ENCODE measurements around the gene NBL1.

The NBL1 gene

GRCh38 chr1:19696820-19697219, 52.7 kb downstream of the NBL1 start:
- no peaks in the 10 kb centered on the region for H3K36me3 ChIP-seq (ENCODE audit: control insufficient read depth, low read length)
- H3K9me2 ChIP-seq (replicated peaks; ENCODE audit: control insufficient read depth, low read length) = no peaks in the 10 kb centered on the region
- no peak overlapping the region for H3K27ac ChIP-seq (ENCODE audit: low read depth, low read length)
- no peaks in the 10 kb centered on the region for H3K9me3 ChIP-seq (ENCODE audit: control insufficient read depth, insufficient read depth, low read length)
- TF ChIP-seq EZH2phosphoT487 (IDR thresholded peaks at IDR 0.05; ENCODE audit: borderline replicate concordance, low read length) (no peak), CTCF (IDR thresholded peaks at IDR 0.05; ENCODE audit: low read depth, low read length, poor library complexity, severe bottlenecking) (no peak)
- H3K27me3 ChIP-seq (ENCODE audit: control insufficient read depth, low read length) = no peaks in the 10 kb centered on the region
- no peak overlapping the region for H3K4me2 ChIP-seq (ENCODE audit: low read length)
- H3K4me1 ChIP-seq (ENCODE audit: control insufficient read depth, low read length) = peaks cover 10% of the 10 kb centered on the region
- H3K79me2 ChIP-seq (ENCODE audit: control insufficient read depth, low read length) = no peaks in the 10 kb centered on the region
- no peaks in the 10 kb centered on the region for H3F3A ChIP-seq (ENCODE audit: control insufficient read depth, insufficient read depth)
- H3K4me3 ChIP-seq (ENCODE audit: low read length) = no peak overlapping the region
- no peaks in the 10 kb centered on the region for H4K20me1 ChIP-seq (ENCODE audit: control insufficient read depth, insufficient read depth, low read depth, low read length)

GRCh38 chr1:19698181-19698580, 54.1 kb downstream of the NBL1 start:
- H3K27ac ChIP-seq (ENCODE audit: low read depth, low read length) = no peak overlapping the region

GRCh38 chr1:19700079-19700777, 56.1 kb downstream of the NBL1 start:
- no peaks in the 10 kb centered on the region for H3F3A ChIP-seq (ENCODE audit: control insufficient read depth, insufficient read depth)
- H3K79me2 ChIP-seq (ENCODE audit: control insufficient read depth, low read length) = no peaks in the 10 kb centered on the region
- no peak overlapping the region for H3K4me3 ChIP-seq (ENCODE audit: low read length)
- peaks cover 10% of the 10 kb centered on the region for H3K4me1 ChIP-seq (ENCODE audit: control insufficient read depth, low read length)
- no peak overlapping the region for H3K27ac ChIP-seq (ENCODE audit: low read depth, low read length)
- H3K27me3 ChIP-seq (ENCODE audit: control insufficient read depth, low read length) = no peaks in the 10 kb centered on the region
- H4K20me1 ChIP-seq (ENCODE audit: control insufficient read depth, insufficient read depth, low read depth, low read length) = no peaks in the 10 kb centered on the region
- no peak overlapping the region for H3K4me2 ChIP-seq (ENCODE audit: low read length)
- no peaks in the 10 kb centered on the region for H3K9me2 ChIP-seq (replicated peaks; ENCODE audit: control insufficient read depth, low read length)
- no peaks in the 10 kb centered on the region for H3K9me3 ChIP-seq (ENCODE audit: control insufficient read depth, insufficient read depth, low read length)
- no peaks in the 10 kb centered on the region for H3K36me3 ChIP-seq (ENCODE audit: control insufficient read depth, low read length)
- TF ChIP-seq CTCF (IDR thresholded peaks at IDR 0.05; ENCODE audit: low read depth, low read length, poor library complexity, severe bottlenecking) = no peak
- TF ChIP-seq EZH2phosphoT487 (IDR thresholded peaks at IDR 0.05; ENCODE audit: borderline replicate concordance, low read length) = no peak

More at GRCh38 chr1:19698181-19698580, 54.1 kb downstream of the NBL1 start:
- H3K4me2 ChIP-seq (ENCODE audit: low read length) = no peak overlapping the region
- no peak overlapping the region for H3K4me3 ChIP-seq (ENCODE audit: low read length)
- no peaks in the 10 kb centered on the region for H3K9me3 ChIP-seq (ENCODE audit: control insufficient read depth, insufficient read depth, low read length)
- no peaks in the 10 kb centered on the region for H3F3A ChIP-seq (ENCODE audit: control insufficient read depth, insufficient read depth)
- peaks cover 10% of the 10 kb centered on the region for H3K4me1 ChIP-seq (ENCODE audit: control insufficient read depth, low read length)
- no peak for TF ChIP-seq EZH2phosphoT487 (IDR thresholded peaks at IDR 0.05; ENCODE audit: borderline replicate concordance, low read length)
- no peak for TF ChIP-seq CTCF (IDR thresholded peaks at IDR 0.05; ENCODE audit: low read depth, low read length, poor library complexity, severe bottlenecking)
- no peaks in the 10 kb centered on the region for H3K79me2 ChIP-seq (ENCODE audit: control insufficient read depth, low read length)
- no peaks in the 10 kb centered on the region for H3K36me3 ChIP-seq (ENCODE audit: control insufficient read depth, low read length)
- H4K20me1 ChIP-seq (ENCODE audit: control insufficient read depth, insufficient read depth, low read depth, low read length) = no peaks in the 10 kb centered on the region
- no peaks in the 10 kb centered on the region for H3K9me2 ChIP-seq (replicated peaks; ENCODE audit: control insufficient read depth, low read length)
- no peaks in the 10 kb centered on the region for H3K27me3 ChIP-seq (ENCODE audit: control insufficient read depth, low read length)

Data from DOHH2 (cell line).